COLO829 (cell line): ENCODE data around the gene UTS2R.
"Not testable (repeated sequence)": the region's sequence is repeated elsewhere in the genome, so short reads cannot be mapped to it uniquely, and the experiment has no call there.

Source experiments
- DNase-seq: peaks from one replicate; pipeline ENCODE4 v3.0.0; 2012; ENCODE audit warnings: low spot score

The UTS2R gene

GRCh38 chr17:82334204-82334621, 37.4 kb upstream of the UTS2R start:
- no peak for DNase-seq

- no peak for DNase-seq
These were observed 36.8 kb upstream of the UTS2R start for GRCh38 chr17:82334622-82335394.

GRCh38 chr17:82338858-82339633, 32.5 kb upstream of the UTS2R start:
- peak; percentile 88 for DNase-seq

GRCh38 chr17:82339634-82340580, 31.7 kb upstream of the UTS2R start:
- no peak for DNase-seq

GRCh38 chr17:82342361-82343079, 29.0 kb upstream of the UTS2R start:
- DNase-seq: no peak

- DNase-seq: no peak
These were observed 28.0 kb upstream of the UTS2R start for GRCh38 chr17:82343560-82343959.

GRCh38 chr17:82344175-82344907, 27.2 kb upstream of the UTS2R start:
- DNase-seq: no peak

GRCh38 chr17:82345151-82345976, 26.2 kb upstream of the UTS2R start:
- DNase-seq: no peak

GRCh38 chr17:82346342-82347300, 24.9 kb upstream of the UTS2R start:
- DNase-seq: no peak

- DNase-seq: not testable (repeated sequence)
These were observed 23.6 kb upstream of the UTS2R start for GRCh38 chr17:82347994-82348393.

- no peak for DNase-seq
These were observed 23.1 kb upstream of the UTS2R start for GRCh38 chr17:82348434-82348833.

- no peak for DNase-seq
These were observed 22.7 kb upstream of the UTS2R start for GRCh38 chr17:82348866-82349265.

- no peak for DNase-seq
These were observed 22.3 kb upstream of the UTS2R start for GRCh38 chr17:82349287-82349701.

GRCh38 chr17:82350182-82351030, 21.2 kb upstream of the UTS2R start:
- no peak for DNase-seq

- no peak for DNase-seq
These were observed 20.3 kb upstream of the UTS2R start for GRCh38 chr17:82351254-82351712.

GRCh38 chr17:82351713-82352488, 19.7 kb upstream of the UTS2R start:
- DNase-seq: peak; percentile 67

- no peak for DNase-seq
These were observed 18.1 kb upstream of the UTS2R start for GRCh38 chr17:82353484-82353883.
